Measurements from ENCODE around the gene SNORC.

DNA sequence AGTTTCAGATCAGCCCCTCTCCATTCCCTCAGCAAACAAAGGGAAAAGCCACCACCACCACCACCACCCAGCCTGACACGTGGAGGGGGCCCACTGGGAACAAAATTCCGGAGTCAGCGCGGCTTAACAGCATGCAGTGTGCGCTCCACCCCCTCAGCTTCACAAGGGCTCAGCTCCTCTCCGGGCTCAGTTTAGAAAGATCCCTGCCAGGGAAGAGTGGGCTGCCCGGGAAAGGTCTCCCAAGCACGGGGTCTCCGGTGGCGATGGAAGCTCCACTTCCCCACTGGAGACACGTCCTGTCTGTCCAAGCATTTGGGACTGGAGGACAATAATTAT lies 55.7 kb downstream of the SNORC start:
- no peak for TF ChIP-seq POLR2A (IDR thresholded peaks at IDR 0.05)
- TF ChIP-seq, protein P1, sequence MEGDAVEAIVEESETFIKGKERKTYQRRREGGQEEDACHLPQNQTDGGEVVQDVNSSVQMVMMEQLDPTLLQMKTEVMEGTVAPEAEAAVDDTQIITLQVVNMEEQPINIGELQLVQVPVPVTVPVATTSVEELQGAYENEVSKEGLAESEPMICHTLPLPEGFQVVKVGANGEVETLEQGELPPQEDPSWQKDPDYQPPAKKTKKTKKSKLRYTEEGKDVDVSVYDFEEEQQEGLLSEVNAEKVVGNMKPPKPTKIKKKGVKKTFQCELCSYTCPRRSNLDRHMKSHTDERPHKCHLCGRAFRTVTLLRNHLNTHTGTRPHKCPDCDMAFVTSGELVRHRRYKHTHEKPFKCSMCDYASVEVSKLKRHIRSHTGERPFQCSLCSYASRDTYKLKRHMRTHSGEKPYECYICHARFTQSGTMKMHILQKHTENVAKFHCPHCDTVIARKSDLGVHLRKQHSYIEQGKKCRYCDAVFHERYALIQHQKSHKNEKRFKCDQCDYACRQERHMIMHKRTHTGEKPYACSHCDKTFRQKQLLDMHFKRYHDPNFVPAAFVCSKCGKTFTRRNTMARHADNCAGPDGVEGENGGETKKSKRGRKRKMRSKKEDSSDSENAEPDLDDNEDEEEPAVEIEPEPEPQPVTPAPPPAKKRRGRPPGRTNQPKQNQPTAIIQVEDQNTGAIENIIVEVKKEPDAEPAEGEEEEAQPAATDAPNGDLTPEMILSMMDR (IDR thresholded peaks at IDR 0.05 in 8 of 11, conservative IDR thresholded peaks at IDR 0.05 in 3 of 11): no peak
